BLaER1 treated with 17β-estradiol and CSF1 and Interleukin-3, amounts not matched to agents 10 nM and 100 nM (cell line): ENCODE data around the gene FCHSD2.

Source experiments
- H3K27ac ChIP-seq, 11 experiments: shearing (Covaris generic); formaldehyde crosslinking; 2 replicates each; pipeline ENCODE4 v1.8.1; 2022
- H3K27me3 ChIP-seq, 11 experiments: shearing (Covaris generic); formaldehyde crosslinking; 2 replicates each; pipeline ENCODE4 v1.8.1; 2022
- H3K36me3 ChIP-seq, 11 experiments: shearing (Covaris generic); formaldehyde crosslinking; 2 replicates each; pipeline ENCODE4 v1.8.1; 2022
- H3K4me1 ChIP-seq, 10 experiments: shearing (Covaris generic); formaldehyde crosslinking; 2 replicates each; pipeline ENCODE4 v1.8.1; 2022
- H3K4me2 ChIP-seq, 11 experiments: shearing (Covaris generic); formaldehyde crosslinking; 2 replicates each; pipeline ENCODE4 v1.8.1; 2022
- H3K4me3 ChIP-seq, 10 experiments: shearing (Covaris generic); formaldehyde crosslinking; 2 replicates each; pipeline ENCODE4 v1.8.1; 2022
- H3K9ac ChIP-seq, 11 experiments: shearing (Covaris generic); formaldehyde crosslinking; 2 replicates each; pipeline ENCODE4 v1.8.1; 2022
- H3K9me3 ChIP-seq, 11 experiments: shearing (Covaris generic); formaldehyde crosslinking; replicated peaks in 1 of 11; 2 replicates each; pipeline ENCODE4 v1.8.1; 2022
- H4K20me1 ChIP-seq, 11 experiments: shearing (Covaris generic); formaldehyde crosslinking; 2 replicates each; pipeline ENCODE4 v1.8.1; 2022
- Cebpa-rat ChIP-seq, 11 experiments: shearing (Covaris generic); IDR thresholded peaks; 2 replicates each; pipeline ENCODE4 v1.8.1; 2022

The FCHSD2 gene

GRCh38 chr11:73019449-73019848 lies 122.7 kb downstream of the FCHSD2 start:
- peaks cover 0 to 50% (median 0%) of the 10 kb centered on the region in 10 experiments; a peak in 3 of 20 replicates for H3K4me1 ChIP-seq
- no peak for TF ChIP-seq Cebpa-rat (IDR thresholded peaks at IDR 0.05)
- peaks cover 0 to 61% (median 0%) of the 10 kb centered on the region in 11 experiments; a peak in 4 of 22 replicates for H4K20me1 ChIP-seq

GRCh38 chr11:73018856-73019255 lies 123.3 kb downstream of the FCHSD2 start:
- TF ChIP-seq Cebpa-rat (IDR thresholded peaks at IDR 0.05), result no peak
- no peak overlapping the region; a peak in 1 of 22 replicates for H3K4me2 ChIP-seq
- no peaks in the 10 kb centered on the region for H3K27me3 ChIP-seq
- H3K4me1 ChIP-seq, result peaks cover 0 to 56% (median 0%) of the 10 kb centered on the region in 10 experiments; a peak in 3 of 20 replicates
- H3K36me3 ChIP-seq, result peaks cover 6 to 66% (median 34%) of the 10 kb centered on the region in 11 experiments; a peak in 20 of 22 replicates
- peaks cover 0 to 65% (median 0%) of the 10 kb centered on the region in 11 experiments; a peak in 4 of 22 replicates for H4K20me1 ChIP-seq
- peak overlapping the region in 1 of 11 experiments; percentile 40; a peak in 1 of 22 replicates for H3K27ac ChIP-seq
- peaks cover 12 to 30% (median 21%) of the 10 kb centered on the region in 11 experiments for H3K9me3 ChIP-seq
- no peak overlapping the region for H3K4me3 ChIP-seq
- H3K9ac ChIP-seq, result no peak overlapping the region

More at GRCh38 chr11:73019449-73019848, 122.7 kb downstream of the FCHSD2 start:
- peaks cover 18 to 36% (median 27%) of the 10 kb centered on the region in 11 experiments for H3K9me3 ChIP-seq
- H3K4me2 ChIP-seq, result peak overlapping the region in 1 of 11 experiments; percentile 38; a peak in 1 of 22 replicates
- H3K27me3 ChIP-seq, result no peaks in the 10 kb centered on the region
- H3K9ac ChIP-seq, result peak overlapping the region in 1 of 11 experiments; percentile 4; a peak in 1 of 22 replicates
- no peak overlapping the region for H3K4me3 ChIP-seq
- H3K27ac ChIP-seq, result peak overlapping the region in 1 of 11 experiments; percentile 40; a peak in 1 of 22 replicates
- H3K36me3 ChIP-seq, result peaks cover 11 to 66% (median 33%) of the 10 kb centered on the region in 11 experiments; a peak in 21 of 22 replicates

GRCh38 chr11:73017024-73017751 lies 124.9 kb downstream of the FCHSD2 start:
- Histone ChIP-seq H4K20me1 (peaks cover 0 to 67% (median 0%) of the 10 kb centered on the region in 11 experiments; a peak in 5 of 22 replicates), H3K27me3 (no peaks in the 10 kb centered on the region), H3K9me3 (peaks cover 7 to 15% (median 13%) of the 10 kb centered on the region in 11 experiments; a peak in 21 of 22 replicates), H3K36me3 (peaks cover 5 to 66% (median 44%) of the 10 kb centered on the region in 11 experiments), H3K4me2 (peak overlapping the region in 1 of 11 experiments; percentile 44; a peak in 1 of 22 replicates), H3K4me3 (no peak overlapping the region), H3K4me1 (peaks cover 0 to 65% (median 0%) of the 10 kb centered on the region in 10 experiments; a peak in 3 of 20 replicates), H3K9ac (no peak overlapping the region), H3K27ac (peak overlapping the region in 1 of 11 experiments; percentile 0; a peak in 1 of 22 replicates)
- no peak for TF ChIP-seq Cebpa-rat (IDR thresholded peaks at IDR 0.05)

GRCh38 chr11:73013021-73013420 lies 129.1 kb downstream of the FCHSD2 start:
- H3K4me1 ChIP-seq, result peaks cover 0 to 41% (median 0%) of the 10 kb centered on the region in 10 experiments; a peak in 3 of 20 replicates

GRCh38 chr11:73012121-73012863 lies 129.8 kb downstream of the FCHSD2 start:
- Histone ChIP-seq H3K4me3 (no peak overlapping the region), H3K9ac (no peak overlapping the region), H3K4me2 (no peak overlapping the region), H3K4me1 (peaks cover 0 to 37% (median 0%) of the 10 kb centered on the region in 10 experiments; a peak in 3 of 20 replicates), H3K36me3 (peaks cover 44 to 95% (median 83%) of the 10 kb centered on the region in 11 experiments), H3K27ac (no peak overlapping the region), H4K20me1 (peaks cover 0 to 55% (median 0%) of the 10 kb centered on the region in 11 experiments; a peak in 4 of 22 replicates), H3K9me3 (peaks cover 29 to 39% (median 33%) of the 10 kb centered on the region in 11 experiments), H3K27me3 (no peaks in the 10 kb centered on the region)
- no peak for TF ChIP-seq Cebpa-rat (IDR thresholded peaks at IDR 0.05)

More at GRCh38 chr11:73013021-73013420, 129.1 kb downstream of the FCHSD2 start:
- Histone ChIP-seq H3K4me2 (no peak overlapping the region), H3K27ac (no peak overlapping the region), H3K9me3 (peaks cover 29 to 39% (median 33%) of the 10 kb centered on the region in 11 experiments), H3K9ac (no peak overlapping the region; a peak in 1 of 22 replicates), H3K36me3 (peaks cover 41 to 88% (median 76%) of the 10 kb centered on the region in 11 experiments), H3K27me3 (no peaks in the 10 kb centered on the region), H3K4me3 (no peak overlapping the region), H4K20me1 (peaks cover 0 to 55% (median 0%) of the 10 kb centered on the region in 11 experiments; a peak in 4 of 22 replicates)
- TF ChIP-seq Cebpa-rat (IDR thresholded peaks at IDR 0.05), result no peak

- no peak for TF ChIP-seq Cebpa-rat (IDR thresholded peaks at IDR 0.05)
- Histone ChIP-seq H4K20me1 (peaks cover 0 to 56% (median 0%) of the 10 kb centered on the region in 11 experiments; a peak in 5 of 22 replicates), H3K27me3 (no peaks in the 10 kb centered on the region), H3K27ac (no peak overlapping the region), H3K36me3 (peaks cover 47 to 98% (median 85%) of the 10 kb centered on the region in 11 experiments), H3K9me3 (peaks cover 29 to 39% (median 34%) of the 10 kb centered on the region in 11 experiments), H3K4me2 (no peak overlapping the region), H3K9ac (no peak overlapping the region), H3K4me1 (peaks cover 0 to 33% (median 0%) of the 10 kb centered on the region in 10 experiments; a peak in 3 of 20 replicates), H3K4me3 (peak overlapping the region in 4 of 10 experiments; percentile 5 to 31 (median 12); a peak in 2 of 20 replicates)
These were observed 130.8 kb downstream of the FCHSD2 start for GRCh38 chr11:73011126-73011817.

- TF ChIP-seq Cebpa-rat (IDR thresholded peaks at IDR 0.05), result no peak
These were observed 132.1 kb downstream of the FCHSD2 start for GRCh38 chr11:73009972-73010371.

GRCh38 chr11:73004088-73004487 lies 138.0 kb downstream of the FCHSD2 start:
- no peak overlapping the region for H3K9ac ChIP-seq
- peaks cover 0 to 74% (median 0%) of the 10 kb centered on the region in 11 experiments; a peak in 6 of 22 replicates for H4K20me1 ChIP-seq
- no peaks in the 10 kb centered on the region for H3K27me3 ChIP-seq
- no peak overlapping the region for H3K4me3 ChIP-seq
- H3K4me2 ChIP-seq, result no peak overlapping the region; a peak in 1 of 22 replicates
- TF ChIP-seq Cebpa-rat (IDR thresholded peaks at IDR 0.05), result no peak
- peaks cover 1 to 8% (median 2%) of the 10 kb centered on the region in 11 experiments; a peak in 18 of 22 replicates for H3K9me3 ChIP-seq
- H3K4me1 ChIP-seq, result peaks cover 0 to 54% (median 0%) of the 10 kb centered on the region in 10 experiments; a peak in 5 of 20 replicates
- peaks cover 23 to 92% (median 51%) of the 10 kb centered on the region in 11 experiments for H3K36me3 ChIP-seq
- H3K27ac ChIP-seq, result no peak overlapping the region

More at GRCh38 chr11:73009972-73010371, 132.1 kb downstream of the FCHSD2 start:
- peaks cover 0 to 37% (median 0%) of the 10 kb centered on the region in 10 experiments; a peak in 3 of 20 replicates for H3K4me1 ChIP-seq
- H4K20me1 ChIP-seq, result peaks cover 0 to 62% (median 0%) of the 10 kb centered on the region in 11 experiments; a peak in 6 of 22 replicates
- no peak overlapping the region for H3K9ac ChIP-seq
- H3K4me3 ChIP-seq, result no peak overlapping the region
- peaks cover 57 to 100% (median 89%) of the 10 kb centered on the region in 11 experiments for H3K36me3 ChIP-seq
- no peak overlapping the region for H3K4me2 ChIP-seq
- no peak overlapping the region for H3K27ac ChIP-seq
- no peaks in the 10 kb centered on the region for H3K27me3 ChIP-seq
- peaks cover 29 to 39% (median 34%) of the 10 kb centered on the region in 11 experiments for H3K9me3 ChIP-seq
